Activated CD4-positive, alpha-beta T cell treated with anti-CD3 and anti-CD28 coated beads, Interleukin-2, amount 10 ng/mL, durations not matched to agents 24 days and 14 days (primary cell): ENCODE results near the gene IPO5. TPM values are rescaled to one million over a fixed set of nuclear protein-coding genes. Genes with fewer than 3 reads are reported as not detected.
A peak's percentile ranks its signal among the peaks of the same experiment; 100 is the strongest.

Source experiments
- DNase-seq: peaks from one replicate; pipeline ENCODE4 v3.0.0; 2022
- H3K27ac Mint-ChIP-seq: one replicate; pipeline ENCODE4 v1.8.0; 2022; ENCODE audit warnings: mild to moderate bottlenecking, mixed read lengths
- H3K27me3 Mint-ChIP-seq: one replicate; pipeline ENCODE4 v1.8.0; 2022; ENCODE audit warnings: mixed read lengths
- H3K36me3 Mint-ChIP-seq: one replicate; pipeline ENCODE4 v1.8.0; 2022; ENCODE audit warnings: low read depth, mild to moderate bottlenecking, mixed read lengths
- H3K4me1 Mint-ChIP-seq: one replicate; pipeline ENCODE4 v1.8.0; 2021; ENCODE audit warnings: mixed read lengths
- H3K4me3 Mint-ChIP-seq: one replicate; pipeline ENCODE4 v1.8.0; 2022; ENCODE audit warnings: mild to moderate bottlenecking, moderate library complexity, mixed read lengths
- H3K9me3 Mint-ChIP-seq: one replicate; pipeline ENCODE4 v1.8.0; 2021; ENCODE audit warnings: mixed read lengths
- intact Hi-C: fragments of 100-400 bp; cut with micrococcal nuclease; formaldehyde crosslinking; loops from one replicate; pipeline ENCODE4 v1.15.1; 2023
- total RNA-seq: library from RNA; stranded (reverse); gene quantifications from 2 replicates; pipeline ENCODE4 v1.2.3, GENCODE V29; 2022

The IPO5 gene
- total RNA-seq, 1 donor from 2014 or later: 243 TPM

DNA sequence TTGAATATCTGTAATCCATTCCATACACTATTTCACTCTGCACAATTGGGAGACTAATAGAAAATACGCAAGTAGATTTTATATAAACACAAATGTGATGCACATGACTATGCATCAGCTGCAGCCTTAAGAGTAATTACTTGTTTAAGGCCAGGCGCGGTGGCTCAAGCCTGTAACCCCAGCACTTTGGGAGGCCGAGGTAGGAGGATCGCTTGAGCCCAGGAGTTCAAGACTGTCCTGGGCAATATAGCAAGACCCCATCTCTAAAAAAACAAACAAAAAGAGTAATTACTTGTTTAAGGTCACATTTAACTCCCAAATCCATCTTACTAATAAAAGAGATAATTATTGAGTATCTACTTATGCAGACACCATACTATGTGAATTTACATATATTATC lies 18.0 kb downstream of the IPO5 start:
- intact Hi-C loops: loop anchor here (10.0 kb wide), 4 partner anchors 117 to 747 kb away; partner anchors contain the start of genes FARP1, MBNL2 and STK24
- no peaks in the 10 kb centered on the region for H3K9me3 Mint-ChIP-seq
- H3K36me3 Mint-ChIP-seq: no peaks in the 10 kb centered on the region
- no peak overlapping the region for H3K27ac Mint-ChIP-seq
- peaks cover 18% of the 10 kb centered on the region for H3K27me3 Mint-ChIP-seq
- DNase-seq: no peak
- no peak overlapping the region for H3K4me3 Mint-ChIP-seq
- peaks cover 6% of the 10 kb centered on the region for H3K4me1 Mint-ChIP-seq

- intact Hi-C loops: loop anchor here (5.0 to 10.0 kb wide), 7 partner anchors 120 to 1633 kb away; partner anchors contain the start of genes CLYBL, FARP1, MBNL2 and STK24
- H3K36me3 Mint-ChIP-seq: peaks cover 10% of the 10 kb centered on the region
- peak overlapping the region; percentile 92 for H3K4me3 Mint-ChIP-seq
- peaks cover 21% of the 10 kb centered on the region for H3K4me1 Mint-ChIP-seq
- H3K27ac Mint-ChIP-seq: no peak overlapping the region
- H3K27me3 Mint-ChIP-seq: peaks cover 11% of the 10 kb centered on the region
- DNase-seq: no peak
- H3K9me3 Mint-ChIP-seq: no peaks in the 10 kb centered on the region
Measured at GRCh38 chr13:97974773-97975172, 21.3 kb downstream of the IPO5 start.

DNA sequence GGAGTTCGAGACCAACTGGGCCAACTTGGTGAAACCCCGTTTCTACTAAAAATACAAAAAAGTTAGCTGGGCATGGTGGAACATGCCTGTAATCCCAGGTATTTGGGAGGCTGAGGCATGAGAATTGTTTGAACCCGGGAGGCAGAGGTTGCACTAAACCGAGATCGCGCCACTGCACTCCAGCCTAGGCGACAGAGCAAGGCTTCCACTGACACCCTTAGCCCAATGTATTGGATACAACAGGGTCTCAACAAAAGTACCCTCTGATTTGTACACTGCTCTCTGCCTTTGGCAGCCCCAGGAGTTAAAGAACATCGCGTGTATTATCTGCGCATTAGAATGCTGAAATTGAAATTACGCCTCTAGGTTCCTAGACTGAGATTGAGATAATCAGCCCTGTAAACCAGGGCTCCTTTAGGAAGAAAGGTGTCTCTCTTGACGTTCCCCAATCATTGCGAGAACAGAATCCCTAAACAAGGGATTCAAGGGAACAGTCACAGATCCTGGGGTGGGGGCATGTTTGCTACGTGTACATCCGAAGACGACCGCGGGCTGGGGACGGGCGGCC lies 21.9 kb downstream of the IPO5 start:
- H3K36me3 Mint-ChIP-seq: peaks cover 11% of the 10 kb centered on the region
- H3K27ac Mint-ChIP-seq: peak overlapping the region; percentile 99
- H3K27me3 Mint-ChIP-seq: peaks cover 11% of the 10 kb centered on the region
- DNase-seq: no peak
- H3K4me1 Mint-ChIP-seq: peaks cover 22% of the 10 kb centered on the region
- H3K4me3 Mint-ChIP-seq: peak overlapping the region; percentile 92
- intact Hi-C loops: loop anchor here (5.0 to 10.0 kb wide), 7 partner anchors 121 to 1632 kb away; partner anchors contain the start of genes CLYBL, FARP1, MBNL2 and STK24
- no peaks in the 10 kb centered on the region for H3K9me3 Mint-ChIP-seq

- intact Hi-C loops: loop anchor here (1.0 to 10.0 kb wide), 8 partner anchors 121 to 1631 kb away; partner anchors contain the start of genes CLYBL, FARP1, MBNL2 and STK24
- Mint-ChIP-seq H3K4me1 (peaks cover 24% of the 10 kb centered on the region), H3K36me3 (peaks cover 12% of the 10 kb centered on the region), H3K27ac (peak overlapping the region; percentile 99), H3K9me3 (no peaks in the 10 kb centered on the region), H3K27me3 (peaks cover 10% of the 10 kb centered on the region), H3K4me3 (peak overlapping the region; percentile 92)
- DNase-seq: peak; percentile 97
Measured at GRCh38 chr13:97975848-97976609, 22.6 kb downstream of the IPO5 start.

DNA sequence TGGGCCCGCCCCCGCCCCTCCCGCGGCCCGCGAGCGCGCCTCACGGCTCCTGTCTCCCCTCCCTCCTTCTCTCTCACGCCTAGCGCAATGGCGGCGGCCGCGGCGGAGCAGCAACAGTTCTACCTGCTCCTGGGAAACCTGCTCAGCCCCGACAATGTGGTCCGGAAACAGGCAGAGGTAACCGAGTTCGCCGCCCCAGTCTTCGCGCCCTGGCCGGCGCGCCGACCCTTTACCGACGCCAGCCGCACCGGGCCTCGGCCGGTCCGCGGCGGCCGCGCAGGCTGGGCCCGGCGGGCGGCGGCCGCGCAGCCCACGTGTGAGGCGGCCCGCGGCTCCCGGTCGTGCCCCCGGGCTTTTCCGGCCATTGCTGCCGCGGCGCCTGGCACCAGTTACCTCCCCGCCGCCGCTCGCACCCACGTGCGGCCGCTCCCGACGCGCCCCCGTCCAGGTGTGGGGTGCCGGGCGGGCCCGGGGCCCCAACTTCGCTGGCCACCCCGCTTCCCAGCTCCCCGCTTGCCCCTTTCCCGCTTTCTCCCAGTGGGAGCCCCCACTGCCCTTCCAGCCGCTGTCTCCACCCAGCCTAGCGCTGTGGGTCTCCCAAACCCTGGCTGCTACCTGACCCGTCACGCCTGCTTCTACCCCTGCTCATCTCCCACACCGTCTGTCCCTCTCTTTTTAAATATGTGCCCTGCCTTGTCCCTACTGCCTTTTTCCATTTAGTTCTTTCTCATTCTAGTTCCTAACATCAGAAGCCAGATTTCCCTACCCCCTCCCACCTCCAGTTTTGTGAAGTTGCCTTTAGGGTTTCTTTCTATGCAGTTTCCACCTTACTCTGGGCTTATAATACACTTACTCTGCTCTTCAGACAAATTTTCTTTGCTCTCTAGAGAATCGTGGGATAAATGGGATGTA lies 23.4 kb downstream of the IPO5 start:
- peaks cover 6% of the 10 kb centered on the region for H3K27me3 Mint-ChIP-seq
- H3K4me1 Mint-ChIP-seq: peaks cover 31% of the 10 kb centered on the region
- intact Hi-C loops: loop anchor here (1.0 to 10.0 kb wide), 8 partner anchors 122 to 1630 kb away; partner anchors contain the start of genes CLYBL, FARP1, MBNL2 and STK24
- peak overlapping the region; percentile 96 for H3K4me3 Mint-ChIP-seq
- no peaks in the 10 kb centered on the region for H3K9me3 Mint-ChIP-seq
- H3K36me3 Mint-ChIP-seq: peaks cover 14% of the 10 kb centered on the region
- peak overlapping the region; percentile 90 for H3K27ac Mint-ChIP-seq
- DNase-seq: no peak

DNA sequence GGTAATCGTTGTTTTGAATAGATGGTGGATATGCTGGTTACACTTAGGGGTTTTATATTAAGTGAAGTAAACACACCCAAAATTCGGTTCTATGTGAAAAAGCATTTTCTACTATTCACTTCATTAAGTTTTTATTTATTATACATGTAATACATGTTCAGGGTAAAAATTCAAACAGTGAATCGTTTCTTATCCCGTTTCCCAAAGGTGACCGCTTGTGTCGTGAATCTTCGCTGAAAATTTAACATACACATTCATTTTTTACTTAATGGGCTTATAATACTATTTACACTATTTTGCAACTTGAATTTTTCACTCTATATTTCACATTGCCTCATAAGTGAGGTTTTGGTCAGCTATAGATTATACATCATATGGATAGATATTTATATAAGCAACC lies 24.5 kb downstream of the IPO5 start:
- Mint-ChIP-seq H3K4me3 (peak overlapping the region; percentile 96), H3K4me1 (peaks cover 35% of the 10 kb centered on the region), H3K9me3 (no peaks in the 10 kb centered on the region), H3K27me3 (peaks cover 2% of the 10 kb centered on the region), H3K27ac (no peak overlapping the region), H3K36me3 (peaks cover 21% of the 10 kb centered on the region)
- DNase-seq: no peak
- intact Hi-C loops: loop anchor here (5.0 to 10.0 kb wide), 7 partner anchors 123 to 1629 kb away; partner anchors contain the start of genes CLYBL, FARP1, MBNL2 and STK24

GRCh38 chr13:97978651-97979050 lies 25.2 kb downstream of the IPO5 start:
- Mint-ChIP-seq H3K4me1 (peaks cover 35% of the 10 kb centered on the region), H3K9me3 (no peaks in the 10 kb centered on the region), H3K36me3 (peaks cover 21% of the 10 kb centered on the region), H3K27me3 (no peaks in the 10 kb centered on the region), H3K4me3 (peak overlapping the region; percentile 96), H3K27ac (no peak overlapping the region)
- DNase-seq: no peak
- intact Hi-C loops: loop anchor here (5.0 to 10.0 kb wide), 7 partner anchors 124 to 1629 kb away; partner anchors contain the start of genes CLYBL, FARP1, MBNL2 and STK24

- Mint-ChIP-seq H3K4me3 (peak overlapping the region; percentile 96), H3K36me3 (peaks cover 21% of the 10 kb centered on the region), H3K27me3 (no peaks in the 10 kb centered on the region), H3K4me1 (peaks cover 35% of the 10 kb centered on the region), H3K27ac (no peak overlapping the region), H3K9me3 (no peaks in the 10 kb centered on the region)
- no peak for DNase-seq
- intact Hi-C loops: loop anchor here (5.0 to 10.0 kb wide), 7 partner anchors 124 to 1628 kb away; partner anchors contain the start of genes CLYBL, FARP1, MBNL2 and STK24
Measured at GRCh38 chr13:97979051-97979450, 25.6 kb downstream of the IPO5 start.

- Mint-ChIP-seq H3K27ac (no peak overlapping the region), H3K4me3 (no peak overlapping the region)
Measured at GRCh38 chr13:97979556-97979955, 26.1 kb downstream of the IPO5 start.

DNA sequence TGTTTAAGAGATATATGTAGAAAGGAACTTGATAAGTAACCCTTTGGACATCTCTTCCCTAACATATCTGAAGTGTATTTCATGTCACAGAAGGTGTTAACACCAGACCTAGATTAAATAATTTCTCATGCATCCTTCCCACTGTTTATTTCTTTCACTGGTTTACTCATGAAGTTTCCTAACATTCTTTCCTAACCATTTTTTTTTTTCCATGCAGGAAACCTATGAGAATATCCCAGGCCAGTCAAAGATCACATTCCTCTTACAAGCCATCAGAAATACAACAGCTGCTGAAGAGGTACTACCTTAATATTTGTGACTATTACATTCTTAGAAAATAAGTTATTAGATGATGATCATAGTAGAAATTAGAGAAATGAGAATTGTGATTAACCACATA lies 28.8 kb downstream of the IPO5 start:
- Mint-ChIP-seq H3K27me3 (no peaks in the 10 kb centered on the region), H3K4me3 (no peak overlapping the region)

More at GRCh38 chr13:97979556-97979955, 26.1 kb downstream of the IPO5 start:
- no peaks in the 10 kb centered on the region for H3K27me3 Mint-ChIP-seq
- peaks cover 35% of the 10 kb centered on the region for H3K4me1 Mint-ChIP-seq
- H3K36me3 Mint-ChIP-seq: peaks cover 24% of the 10 kb centered on the region
- intact Hi-C loops: loop anchor here (5.0 to 10.0 kb wide), 7 partner anchors 125 to 1628 kb away; partner anchors contain the start of genes CLYBL, FARP1, MBNL2 and STK24
- no peak for DNase-seq
- no peaks in the 10 kb centered on the region for H3K9me3 Mint-ChIP-seq

GRCh38 chr13:97986835-97987234 lies 33.4 kb downstream of the IPO5 start:
- no peak for DNase-seq
- H3K27me3 Mint-ChIP-seq: no peaks in the 10 kb centered on the region
- no peak overlapping the region for H3K4me3 Mint-ChIP-seq
- intact Hi-C loops: no loop called here
- H3K9me3 Mint-ChIP-seq: no peaks in the 10 kb centered on the region
- H3K36me3 Mint-ChIP-seq: peaks cover 54% of the 10 kb centered on the region
- H3K4me1 Mint-ChIP-seq: peaks cover 4% of the 10 kb centered on the region
- H3K27ac Mint-ChIP-seq: no peak overlapping the region

More for the DNA sequence above, 28.8 kb downstream of the IPO5 start:
- peaks cover 42% of the 10 kb centered on the region for H3K36me3 Mint-ChIP-seq
- H3K4me1 Mint-ChIP-seq: peaks cover 27% of the 10 kb centered on the region
- no peak overlapping the region for H3K27ac Mint-ChIP-seq
- intact Hi-C loops: no loop called here
- no peak for DNase-seq
- no peaks in the 10 kb centered on the region for H3K9me3 Mint-ChIP-seq

- intact Hi-C loops: no loop called here
- Mint-ChIP-seq H3K9me3 (no peaks in the 10 kb centered on the region), H3K4me3 (no peak overlapping the region), H3K36me3 (peaks cover 74% of the 10 kb centered on the region), H3K4me1 (peaks cover 2% of the 10 kb centered on the region), H3K27ac (no peak overlapping the region), H3K27me3 (no peaks in the 10 kb centered on the region)
- DNase-seq: no peak
Measured at GRCh38 chr13:97999653-98000052, 46.2 kb downstream of the IPO5 start.

GRCh38 chr13:98004107-98004506 lies 50.6 kb downstream of the IPO5 start:
- Mint-ChIP-seq H3K4me3 (no peak overlapping the region), H3K4me1 (peaks cover 9% of the 10 kb centered on the region), H3K27me3 (no peaks in the 10 kb centered on the region), H3K9me3 (no peaks in the 10 kb centered on the region), H3K36me3 (peaks cover 72% of the 10 kb centered on the region), H3K27ac (peak overlapping the region; percentile 1)
- intact Hi-C loops: no loop called here
- no peak for DNase-seq
